GM21360 (cell line): Measurements from ENCODE around the gene TRIM37.
"Not testable (repeated sequence)": the region's sequence is repeated elsewhere in the genome, so short reads cannot be mapped to it uniquely, and the experiment has no call there.

ENCODE experiments used
- ATAC-seq: cut with Tn5 transposase; IDR thresholded peaks from one replicate; pipeline ENCODE4 v1.9.1; 2021; ENCODE audit warnings: mild to moderate bottlenecking, moderate library complexity; ENCODE audit not compliant: unreplicated experiment

The TRIM37 gene

DNA sequence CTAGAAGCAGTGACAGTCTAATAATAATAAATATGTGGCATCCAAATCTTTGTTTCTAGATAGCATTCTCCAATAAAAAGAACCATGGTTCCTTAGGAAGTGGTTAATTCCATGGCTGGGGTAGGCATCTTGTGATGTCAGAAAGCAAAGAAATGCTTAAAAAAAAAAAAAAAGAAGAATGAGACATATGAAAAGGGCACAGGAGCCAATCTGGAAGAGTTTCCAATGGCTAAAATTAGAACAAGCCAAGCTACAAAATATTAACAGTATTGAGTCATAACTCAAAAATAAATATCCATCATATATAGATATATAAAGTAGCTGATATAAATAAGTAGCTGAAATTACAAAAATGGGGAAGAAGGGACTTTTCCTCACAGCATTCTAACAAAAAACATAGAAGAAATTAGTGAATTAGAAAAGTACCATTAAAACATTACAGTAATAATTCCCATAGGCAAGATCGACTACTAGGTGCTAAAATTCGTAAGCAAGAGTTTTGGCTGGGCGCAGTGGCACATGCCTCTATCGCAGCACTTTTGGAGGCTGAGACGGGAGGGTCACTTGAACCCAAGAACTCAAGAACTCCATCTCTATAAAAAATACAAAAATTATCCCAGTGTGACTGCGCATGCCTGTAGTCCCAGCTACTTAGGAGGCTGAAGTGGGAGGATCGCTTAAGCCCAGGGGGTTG lies 111.3 kb downstream of the TRIM37 start:
- ATAC-seq: no peak

DNA sequence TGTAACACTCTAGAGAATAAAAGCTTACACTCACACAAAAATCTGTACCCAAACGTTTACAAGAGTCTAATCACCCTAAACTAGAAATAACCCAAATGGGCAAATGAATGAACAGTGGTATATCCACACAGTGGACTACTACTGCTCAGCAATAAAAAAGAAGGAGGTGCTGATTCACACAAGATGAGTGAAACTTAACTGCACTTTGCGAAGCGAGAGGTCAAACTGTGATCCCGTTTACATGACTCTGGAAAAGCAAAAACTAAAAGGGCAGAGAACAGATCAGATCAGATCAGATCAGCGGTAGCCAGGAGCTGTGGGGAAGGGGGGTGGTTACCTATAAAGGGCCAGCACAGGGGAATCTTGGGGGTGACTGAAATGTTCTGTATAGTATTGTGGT lies 113.4 kb downstream of the TRIM37 start:
- ATAC-seq: no peak

GRCh38 chr17:58991718-58992331 lies 114.9 kb downstream of the TRIM37 start:
- peak; percentile 43 for ATAC-seq

DNA sequence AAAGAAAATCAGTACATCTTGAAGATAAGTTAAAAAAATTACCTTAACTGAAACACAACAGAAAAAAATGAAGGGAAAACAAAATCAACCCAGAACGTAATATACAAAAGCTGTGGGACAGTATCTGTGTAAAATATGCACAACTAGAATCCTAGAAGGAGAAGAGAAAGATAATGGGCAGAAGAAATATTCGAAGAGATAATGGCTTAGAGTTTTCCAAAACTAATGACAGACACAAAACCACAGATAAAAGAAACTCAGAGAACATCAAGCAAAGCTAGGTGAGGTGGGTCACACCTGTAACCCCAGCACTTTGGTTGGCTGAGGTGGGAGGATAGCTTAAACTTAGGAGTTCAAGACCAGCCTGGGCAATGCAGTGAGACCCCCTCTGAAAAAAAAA lies 117.1 kb downstream of the TRIM37 start:
- no peak for ATAC-seq

GRCh38 chr17:58985971-58986370 lies 120.7 kb downstream of the TRIM37 start:
- ATAC-seq: no peak

GRCh38 chr17:58985367-58985766 lies 121.3 kb downstream of the TRIM37 start:
- ATAC-seq: no peak

GRCh38 chr17:58982626-58983025 lies 124.1 kb downstream of the TRIM37 start:
- no peak for ATAC-seq

- no peak for ATAC-seq
Observed at GRCh38 chr17:58980706-58981481, 125.8 kb downstream of the TRIM37 start.

- ATAC-seq: no peak
Observed at GRCh38 chr17:58976541-58976940, 130.1 kb downstream of the TRIM37 start.

- no peak for ATAC-seq
Observed at GRCh38 chr17:58974354-58974753, 132.3 kb downstream of the TRIM37 start.

DNA sequence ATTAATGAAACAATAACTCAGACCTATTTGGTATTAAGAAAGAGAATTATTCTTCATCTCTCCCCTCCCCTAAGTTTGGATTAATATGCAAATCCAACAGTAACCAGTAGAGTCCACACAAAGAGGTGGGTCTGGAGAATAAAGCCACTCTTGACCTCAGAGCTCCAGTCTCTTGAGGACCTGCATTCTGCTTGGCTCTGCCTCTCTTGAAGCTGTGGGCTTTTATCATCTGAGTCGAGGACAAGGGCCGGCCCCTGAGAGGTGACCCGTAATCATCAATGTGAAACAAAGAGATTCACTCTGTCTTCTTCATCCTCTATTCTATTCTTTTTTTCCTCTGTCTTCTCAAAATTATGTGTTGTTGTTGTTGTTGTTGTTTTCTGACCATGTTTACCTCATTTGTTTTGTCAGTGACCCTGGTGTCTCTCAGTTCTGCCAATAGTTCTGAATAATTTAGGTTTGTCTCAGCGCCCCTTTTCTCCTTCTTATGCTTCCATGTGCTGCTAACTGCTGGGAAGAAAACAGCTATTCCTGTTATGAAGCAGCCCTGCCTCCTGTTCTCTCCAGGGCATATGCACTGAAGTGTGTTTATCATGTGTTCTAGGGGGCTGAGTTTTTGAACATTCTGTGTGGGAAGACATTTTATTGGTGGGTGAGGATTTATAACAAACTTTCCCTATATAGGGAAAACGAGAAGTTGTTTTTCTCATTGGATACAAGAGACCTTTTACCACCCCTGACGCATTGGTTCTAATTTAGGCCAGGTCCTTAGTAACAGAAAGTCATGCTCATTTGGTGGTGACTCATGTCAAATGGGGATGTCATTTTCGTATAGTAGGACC lies 135.8 kb downstream of the TRIM37 start:
- no peak for ATAC-seq

- no peak for ATAC-seq
Observed at GRCh38 chr17:58969612-58970011, 137.1 kb downstream of the TRIM37 start.

GRCh38 chr17:58969156-58969555 lies 137.5 kb downstream of the TRIM37 start:
- no peak for ATAC-seq

- no peak for ATAC-seq
Observed at GRCh38 chr17:58968426-58969061, 138.1 kb downstream of the TRIM37 start.

- no peak for ATAC-seq
Observed at GRCh38 chr17:58966208-58966607, 140.5 kb downstream of the TRIM37 start.

- ATAC-seq: no peak
Observed at GRCh38 chr17:58965221-58965620, 141.5 kb downstream of the TRIM37 start.

DNA sequence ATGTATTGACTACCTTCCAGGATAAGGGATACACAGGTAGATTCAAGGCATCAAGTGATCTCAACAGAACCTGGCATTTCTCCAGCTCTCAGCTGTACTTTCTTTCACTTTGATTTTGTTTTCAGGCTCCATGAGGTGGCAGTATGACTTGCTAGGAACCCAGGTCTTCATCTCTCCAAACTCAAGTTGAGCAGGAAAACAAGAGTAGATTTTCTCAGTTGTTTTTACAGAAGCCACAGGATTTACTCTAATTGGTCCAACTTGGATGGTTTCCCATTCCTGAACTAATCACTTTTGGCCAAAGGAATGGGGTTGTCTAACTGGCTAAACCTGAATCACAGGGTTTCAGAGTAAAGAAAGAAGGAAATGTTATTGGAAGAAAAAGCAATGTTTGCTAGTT lies 146.6 kb downstream of the TRIM37 start:
- ATAC-seq: no peak

GRCh38 chr17:58957725-58958073 lies 149.0 kb downstream of the TRIM37 start:
- not testable (repeated sequence) for ATAC-seq

GRCh38 chr17:58956997-58957724 lies 149.5 kb downstream of the TRIM37 start:
- no peak for ATAC-seq

DNA sequence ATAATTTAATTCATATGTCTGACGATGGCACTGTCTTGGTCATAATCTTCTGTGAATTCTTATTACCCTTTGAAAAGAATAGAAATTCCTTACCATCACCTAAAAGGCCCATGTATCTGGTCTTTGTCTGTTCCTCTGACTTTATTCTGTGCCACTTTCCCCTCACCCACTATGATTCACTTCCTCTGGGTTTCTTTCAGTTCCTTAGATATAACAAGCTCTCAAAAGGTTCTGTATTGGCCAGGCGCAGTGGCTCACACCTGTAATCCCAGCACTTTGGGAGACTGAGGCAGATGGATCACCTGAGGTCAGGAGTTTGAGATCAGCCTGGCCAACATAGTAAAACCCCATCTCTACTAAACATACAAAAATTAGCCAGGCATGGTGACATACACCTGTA lies 152.3 kb downstream of the TRIM37 start:
- not testable (repeated sequence) for ATAC-seq
